HG03045 (cell line): ENCODE results near the gene EVA1A.

ENCODE experiments used
- ATAC-seq: cut with Tn5 transposase; IDR thresholded peaks from one replicate; pipeline ENCODE4 v1.9.1; 2021; ENCODE audit warnings: mild to moderate bottlenecking, moderate library complexity; ENCODE audit not compliant: unreplicated experiment

The EVA1A gene

DNA sequence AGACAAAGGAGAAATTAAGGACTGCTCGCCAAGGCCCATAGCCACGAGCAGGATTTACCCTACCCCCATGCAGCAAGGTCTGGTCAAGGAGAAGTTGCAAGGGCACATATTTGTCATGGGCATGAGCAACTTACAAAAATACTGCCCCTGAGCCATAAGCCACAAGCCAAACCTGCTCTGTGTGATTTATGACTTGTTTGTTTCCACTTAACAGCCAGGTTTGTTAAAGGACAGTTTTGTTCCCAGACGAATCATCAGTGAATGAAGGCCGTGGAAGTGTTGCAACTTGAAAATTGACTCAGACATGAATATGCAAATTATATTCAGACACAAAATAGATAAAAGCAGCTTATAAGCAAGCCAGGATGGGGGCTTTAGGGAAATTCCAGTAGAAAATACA lies 31.3 kb upstream of the EVA1A start:
- no peak for ATAC-seq

DNA sequence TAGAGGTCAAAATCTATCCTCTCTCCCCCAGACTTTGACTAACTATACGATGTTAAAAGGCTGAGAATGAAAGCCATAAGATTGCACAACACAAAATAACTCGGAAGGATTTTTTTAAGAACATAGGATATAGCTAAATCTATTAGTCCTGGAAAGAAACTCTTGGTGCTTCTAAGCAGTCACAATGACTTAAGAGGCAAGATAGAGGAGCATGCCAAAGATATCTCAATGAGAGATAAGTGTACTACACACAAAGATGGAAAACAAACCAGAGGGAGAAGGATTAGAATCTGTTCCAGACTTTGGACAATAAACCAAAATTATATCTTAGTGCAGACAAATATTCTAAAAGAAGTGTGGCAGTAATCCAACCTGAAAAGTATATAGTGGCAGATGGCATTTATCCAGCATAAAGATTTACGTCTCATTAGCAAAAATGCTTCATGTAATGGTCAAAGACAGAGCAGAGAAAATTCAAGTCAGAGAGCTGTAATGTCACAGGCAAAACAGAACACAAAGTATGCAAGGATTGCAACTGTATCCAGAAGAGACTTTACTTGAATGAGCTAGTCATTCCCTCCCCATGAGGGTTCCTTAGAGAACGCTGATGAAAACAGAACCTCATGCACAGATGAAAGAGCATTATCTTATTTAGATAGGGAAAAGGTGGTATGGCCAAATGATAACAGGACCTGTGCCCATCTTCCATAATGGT lies 28.8 kb upstream of the EVA1A start:
- no peak for ATAC-seq

DNA sequence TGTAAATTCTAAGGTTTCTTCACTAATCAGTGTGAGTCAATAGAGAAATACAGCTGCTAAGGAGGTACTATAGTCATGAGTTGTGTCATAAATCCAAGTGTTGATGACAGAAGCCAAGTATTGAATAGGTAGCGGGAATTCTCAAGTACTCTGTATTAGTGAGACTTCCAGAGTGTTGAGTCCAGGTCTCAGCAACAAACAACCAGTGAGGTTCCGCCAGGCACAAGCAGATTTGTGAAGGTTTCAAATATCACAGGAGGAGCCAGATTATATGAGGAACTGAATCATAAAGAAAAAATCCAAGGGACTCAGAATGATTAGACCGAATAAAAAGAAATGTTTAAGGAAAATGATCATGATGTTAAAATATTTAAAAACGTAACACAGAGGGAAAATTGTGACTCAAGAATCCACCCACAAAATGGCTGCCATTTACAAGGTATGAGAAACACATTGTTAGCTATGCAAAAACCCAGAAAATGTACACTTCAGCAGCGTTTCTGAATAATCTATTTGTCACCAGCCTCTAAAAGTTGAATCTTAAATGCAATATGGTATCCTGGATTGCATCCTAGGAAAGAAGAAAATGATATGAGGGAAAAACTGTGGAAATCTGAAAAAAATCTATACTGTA lies 27.3 kb upstream of the EVA1A start:
- no peak for ATAC-seq

DNA sequence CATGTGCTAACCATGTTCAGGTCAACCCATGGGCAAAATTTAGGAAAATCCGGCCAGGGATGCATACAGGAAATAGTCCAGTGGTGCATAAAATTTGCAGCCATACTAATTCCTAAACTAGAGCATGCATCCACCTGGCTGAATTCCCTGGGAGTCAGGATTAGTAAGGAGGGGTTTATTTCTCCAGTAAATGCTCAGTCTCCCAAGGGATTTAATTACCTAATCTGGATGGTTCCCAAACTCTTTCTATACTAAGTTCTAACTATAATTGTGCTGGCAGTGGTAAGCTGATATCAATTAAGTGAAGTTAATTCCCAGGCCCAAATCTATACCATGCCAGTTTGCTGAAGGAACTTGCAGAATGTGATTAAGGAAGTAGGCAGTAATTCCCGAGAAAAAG lies 26.2 kb upstream of the EVA1A start:
- ATAC-seq, result no peak

DNA sequence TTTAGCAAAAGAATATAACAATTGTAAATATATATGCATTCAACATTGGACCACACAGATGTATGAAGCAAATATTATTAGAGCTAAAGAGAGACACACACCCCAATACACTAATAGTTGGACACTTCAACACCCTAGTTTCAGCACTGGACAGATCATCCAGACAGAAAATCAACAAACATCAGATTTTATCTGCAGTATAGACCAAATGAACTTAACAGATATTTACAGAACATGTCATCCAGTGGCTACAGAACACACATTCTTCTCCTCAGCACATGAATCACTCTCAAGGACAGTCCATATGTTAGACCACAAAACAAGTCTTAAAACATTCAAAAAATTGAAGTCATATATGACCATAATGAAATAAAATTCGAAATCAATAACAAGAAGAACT lies 22.1 kb upstream of the EVA1A start:
- ATAC-seq, result no peak

DNA sequence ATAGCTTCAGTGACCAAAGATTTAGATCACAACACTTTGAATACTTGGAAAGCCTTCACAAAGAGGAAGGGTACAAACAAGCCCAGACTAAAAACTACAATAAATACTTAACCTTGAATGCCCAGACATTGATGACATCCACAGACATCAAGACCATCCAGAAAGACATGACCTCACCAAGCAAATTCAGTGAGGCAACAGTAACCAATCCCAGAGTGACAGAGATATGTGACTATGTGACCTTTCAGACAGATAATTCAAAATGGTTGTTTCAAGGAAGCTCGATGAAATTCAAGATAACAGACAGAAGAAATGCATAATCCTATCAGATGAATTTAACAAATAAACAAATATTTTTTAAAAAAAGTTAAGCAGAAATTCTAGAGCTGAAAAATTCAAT lies 19.9 kb upstream of the EVA1A start:
- no peak for ATAC-seq

DNA sequence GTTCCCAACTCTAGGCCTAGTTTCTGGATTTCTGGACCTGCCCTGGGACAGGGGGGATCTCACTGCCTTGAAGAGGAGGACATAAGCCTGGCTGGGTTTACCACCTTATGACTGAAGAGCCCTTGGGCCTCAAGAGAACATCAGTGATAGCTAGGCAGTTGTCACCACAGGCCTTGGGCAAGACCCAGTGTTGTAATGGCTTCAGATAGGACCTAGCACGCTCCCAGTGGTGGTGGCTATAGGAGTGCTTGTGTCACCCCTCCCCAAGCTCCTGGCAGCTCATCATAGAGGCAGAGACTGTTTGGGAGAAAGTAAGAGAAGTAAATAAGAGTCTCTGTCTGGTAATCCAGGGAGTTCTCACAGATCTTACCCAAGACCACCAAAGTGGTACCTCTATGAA lies 19.4 kb upstream of the EVA1A start:
- ATAC-seq, result no peak

DNA sequence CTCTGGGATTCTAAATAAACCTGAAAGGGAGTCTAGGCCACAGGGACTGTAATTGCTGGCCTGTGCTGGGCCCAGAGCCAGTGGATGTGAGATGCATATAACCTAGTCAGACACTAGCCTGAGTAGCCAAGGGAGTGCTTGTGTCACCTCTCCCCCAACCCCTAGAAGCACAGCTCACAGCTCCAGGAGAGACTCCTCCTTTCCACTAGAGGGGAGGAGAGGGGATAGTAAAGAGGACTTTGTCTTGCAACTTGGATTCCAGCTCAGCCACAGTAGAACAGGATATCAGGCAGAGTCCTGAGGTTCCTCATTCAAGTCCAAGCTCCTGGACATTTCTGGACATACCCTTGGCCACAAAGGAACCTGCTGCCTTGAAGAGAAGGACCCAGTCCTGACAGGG lies 18.4 kb upstream of the EVA1A start:
- ATAC-seq, result no peak

DNA sequence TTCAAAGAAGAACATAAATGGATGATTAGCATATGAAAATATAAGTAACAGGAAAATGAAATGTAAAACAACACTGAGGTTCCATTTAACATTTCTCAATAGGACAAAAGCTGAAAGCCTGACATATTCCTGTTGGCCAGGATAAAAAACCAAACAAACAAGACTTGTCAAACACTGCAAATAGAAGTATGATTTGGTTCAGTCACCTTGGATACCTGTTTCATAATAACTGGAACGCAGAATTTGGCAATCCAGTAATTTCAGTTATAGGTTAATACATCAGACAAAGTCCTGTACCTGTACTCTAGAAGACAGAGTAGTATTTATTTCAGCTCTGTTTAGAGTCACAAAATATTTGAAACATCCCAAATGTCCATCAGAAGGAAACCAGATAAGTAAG lies 16.5 kb upstream of the EVA1A start:
- no peak for ATAC-seq

DNA sequence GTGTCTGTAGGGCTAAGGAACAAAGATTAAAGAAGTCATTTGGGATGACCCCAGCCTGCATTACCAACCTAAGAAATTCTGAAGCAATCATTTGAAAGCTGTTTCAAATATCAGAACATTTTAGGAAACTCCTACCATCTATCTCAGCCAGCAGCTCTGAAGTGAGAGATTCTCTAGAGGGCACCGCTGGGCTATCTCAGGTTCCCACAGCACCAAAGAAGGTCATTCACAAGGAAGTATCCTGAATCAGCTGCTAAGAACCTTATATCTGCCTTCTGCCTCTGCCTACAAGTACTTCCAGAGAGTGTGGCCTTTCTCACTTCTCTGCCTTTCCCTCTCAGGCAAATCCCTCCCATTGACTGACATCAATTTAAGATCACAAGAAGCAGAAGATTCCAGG lies 13.4 kb upstream of the EVA1A start:
- no peak for ATAC-seq

DNA sequence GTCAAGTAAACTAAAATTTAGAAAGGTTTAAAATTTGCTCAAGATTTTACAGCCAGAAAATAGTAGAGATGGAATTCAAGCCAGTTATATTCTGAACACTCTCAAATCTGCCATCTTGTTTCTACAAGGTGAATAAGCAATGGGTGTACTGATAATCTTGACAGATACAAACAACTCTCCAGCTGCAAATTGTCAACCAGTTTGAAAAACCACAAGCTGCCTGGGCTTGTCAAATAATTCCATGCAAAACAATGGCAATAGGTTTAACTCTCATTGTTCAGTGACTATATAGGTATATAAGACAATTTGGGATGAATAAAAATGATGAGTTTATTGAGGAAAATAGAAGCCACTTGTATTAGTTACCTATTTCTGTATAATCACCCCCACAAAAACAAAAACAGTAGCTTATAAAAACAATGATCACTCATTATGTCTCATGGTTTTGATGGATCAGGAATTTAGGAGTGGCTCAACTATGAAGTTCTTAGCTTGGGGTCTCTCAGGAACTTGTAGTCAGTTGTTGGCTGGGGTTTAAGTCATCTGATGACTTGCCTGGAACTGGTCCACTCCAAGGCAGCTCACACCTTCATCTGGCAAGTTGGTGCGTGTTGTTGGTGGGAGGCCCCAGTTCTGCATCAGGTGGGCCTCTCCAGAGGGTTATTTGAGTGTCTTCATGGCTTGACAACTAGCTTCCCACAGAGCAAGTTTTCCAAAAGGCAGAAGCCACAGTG lies 12.6 kb upstream of the EVA1A start:
- no peak for ATAC-seq

DNA sequence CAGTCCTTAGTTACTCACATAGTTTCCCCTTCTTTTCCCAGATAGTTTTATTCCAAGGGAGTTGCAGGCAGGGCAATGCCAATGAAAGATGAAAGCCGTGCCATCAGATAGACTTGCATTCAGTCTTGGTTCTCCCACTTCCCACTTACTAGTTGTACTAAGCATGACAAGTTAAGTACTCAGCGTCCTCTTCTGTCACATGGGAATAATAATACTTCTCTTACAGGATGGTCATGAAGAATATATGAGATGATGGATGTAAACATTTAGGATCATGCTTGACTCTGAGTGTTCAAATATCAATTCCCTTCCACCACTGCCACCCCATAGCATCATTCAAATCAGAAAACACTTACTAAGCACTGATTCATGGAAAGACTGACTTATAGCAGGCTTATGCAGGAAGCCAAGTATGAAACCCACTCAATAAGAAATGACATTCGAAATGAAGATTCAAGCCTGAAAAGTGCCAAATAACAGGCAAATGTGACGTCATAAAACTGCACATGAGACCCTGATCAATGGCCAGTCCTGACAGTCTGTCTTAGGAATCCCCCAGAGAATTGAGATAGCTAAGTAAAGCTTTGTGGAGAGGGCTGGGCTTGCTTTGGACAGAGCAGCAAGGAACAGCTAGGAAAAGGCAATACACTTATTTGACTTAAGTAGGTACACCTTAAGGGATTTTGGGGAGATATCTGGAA lies 11.1 kb upstream of the EVA1A start:
- ATAC-seq, result no peak

DNA sequence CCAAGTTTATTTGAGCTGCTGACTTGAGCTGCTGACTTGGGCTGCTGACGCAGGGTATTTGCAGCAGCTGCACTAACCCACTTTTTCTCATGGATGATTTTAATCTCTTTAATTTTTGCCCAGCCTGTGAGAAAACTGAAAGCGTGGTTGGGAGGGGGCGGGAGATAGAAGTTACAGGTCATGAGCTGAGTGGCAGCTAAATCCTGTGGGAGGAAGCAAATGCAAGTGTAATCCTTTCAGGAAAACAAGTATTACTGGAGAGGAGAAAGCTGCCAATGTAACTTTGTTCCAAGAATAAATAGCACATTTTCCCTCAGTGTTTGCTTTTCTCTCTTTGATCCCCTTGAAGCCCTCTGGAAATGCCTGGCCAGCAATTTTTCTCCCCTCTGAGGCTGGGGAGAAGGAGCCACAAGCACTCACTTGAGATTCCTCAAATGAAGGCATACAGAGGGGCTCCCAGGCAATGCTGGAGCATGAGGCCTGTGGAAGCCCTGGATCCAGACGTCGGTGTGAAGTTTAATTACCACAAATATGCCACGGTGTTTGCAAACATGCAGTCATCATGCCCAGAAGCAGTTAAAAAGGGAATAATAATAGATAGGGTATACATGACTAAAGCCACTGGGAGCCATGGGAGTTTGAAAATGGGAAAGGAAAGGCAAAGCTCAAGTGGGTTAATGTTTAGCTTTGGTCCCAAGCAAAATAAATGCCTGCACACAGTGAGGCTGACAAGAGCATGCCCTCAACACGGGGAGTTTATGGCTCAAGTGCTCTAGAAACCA lies 10.4 kb upstream of the EVA1A start:
- ATAC-seq, result no peak

DNA sequence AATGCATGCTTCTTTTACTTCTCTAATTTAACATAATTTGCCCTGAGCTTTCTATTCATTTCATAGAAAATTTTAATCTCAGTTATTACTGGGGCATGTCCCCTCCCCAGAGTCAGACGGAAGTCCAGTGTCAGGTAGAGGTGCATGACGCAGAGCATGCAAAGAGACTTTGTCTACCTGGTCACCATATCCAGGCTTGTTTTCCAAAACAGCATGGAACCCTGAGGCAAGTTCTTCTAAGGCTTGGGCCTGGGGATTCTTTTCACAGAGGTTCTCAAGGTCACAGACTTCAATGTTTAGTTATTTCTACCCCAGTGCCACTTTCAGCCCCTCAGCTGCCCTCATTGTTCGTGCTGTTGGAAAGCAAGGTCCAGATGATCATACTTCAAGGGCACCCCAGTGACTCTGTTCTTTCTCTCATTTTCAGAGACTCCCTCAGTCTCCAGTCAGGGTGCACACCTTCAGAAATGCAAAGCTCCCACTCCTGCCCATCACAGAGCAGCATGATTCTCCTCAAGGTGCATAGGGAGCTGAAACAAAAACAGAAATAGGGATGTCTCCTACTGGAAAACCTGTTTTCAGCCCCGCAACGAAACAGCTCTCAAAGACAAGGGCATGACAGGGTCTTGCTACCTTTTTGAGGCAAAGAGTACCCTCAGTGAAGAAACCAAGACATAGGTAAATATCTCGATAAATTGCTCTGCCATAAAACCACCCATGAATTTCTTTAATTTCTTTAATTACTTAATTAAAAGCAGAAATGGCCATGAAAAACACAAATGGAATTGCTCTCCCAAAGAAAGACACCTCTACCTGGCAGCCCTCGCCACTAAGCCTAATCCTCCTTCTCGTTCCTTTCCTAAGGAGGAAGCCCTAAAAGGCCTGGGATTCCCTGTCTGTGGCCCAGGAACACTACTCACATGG lies 9.5 kb upstream of the EVA1A start:
- ATAC-seq, result no peak

DNA sequence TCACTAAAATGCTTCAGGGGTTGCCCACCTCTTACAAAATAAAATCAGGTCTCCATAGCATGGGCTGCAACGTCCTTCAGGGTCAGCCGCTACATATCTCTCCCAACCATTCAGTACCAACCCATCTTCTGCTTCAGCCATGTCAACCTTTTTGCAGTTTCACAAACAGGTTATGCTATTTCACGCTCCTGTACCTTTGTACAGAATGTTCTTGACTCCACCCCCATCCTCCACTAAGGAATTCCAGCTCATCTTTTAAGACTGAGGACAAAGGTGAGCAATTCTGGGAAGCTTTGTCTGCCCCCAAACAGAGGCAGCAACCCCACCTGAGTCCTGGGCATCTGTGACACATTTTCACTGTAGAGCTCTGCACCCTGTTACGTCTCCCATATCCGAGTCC lies 8.8 kb upstream of the EVA1A start:
- no peak for ATAC-seq

DNA sequence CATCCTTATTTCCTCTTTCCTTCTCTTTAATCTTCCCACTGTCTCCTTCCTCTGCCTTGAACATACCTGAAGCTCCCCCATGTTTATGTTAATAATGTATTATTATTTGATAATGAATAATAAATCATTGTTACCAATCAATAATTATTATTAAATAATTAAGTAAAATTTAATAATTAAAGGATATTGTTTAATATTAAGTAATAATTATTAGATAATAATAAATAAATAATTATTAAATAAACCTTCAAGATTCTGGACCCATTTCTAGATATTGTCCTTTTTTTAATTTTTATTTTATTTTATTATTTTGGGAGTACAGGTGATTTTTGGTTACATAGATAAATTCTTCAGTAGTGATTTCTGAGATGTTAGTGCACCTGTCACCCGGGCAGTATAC lies 7.4 kb upstream of the EVA1A start:
- no peak for ATAC-seq

DNA sequence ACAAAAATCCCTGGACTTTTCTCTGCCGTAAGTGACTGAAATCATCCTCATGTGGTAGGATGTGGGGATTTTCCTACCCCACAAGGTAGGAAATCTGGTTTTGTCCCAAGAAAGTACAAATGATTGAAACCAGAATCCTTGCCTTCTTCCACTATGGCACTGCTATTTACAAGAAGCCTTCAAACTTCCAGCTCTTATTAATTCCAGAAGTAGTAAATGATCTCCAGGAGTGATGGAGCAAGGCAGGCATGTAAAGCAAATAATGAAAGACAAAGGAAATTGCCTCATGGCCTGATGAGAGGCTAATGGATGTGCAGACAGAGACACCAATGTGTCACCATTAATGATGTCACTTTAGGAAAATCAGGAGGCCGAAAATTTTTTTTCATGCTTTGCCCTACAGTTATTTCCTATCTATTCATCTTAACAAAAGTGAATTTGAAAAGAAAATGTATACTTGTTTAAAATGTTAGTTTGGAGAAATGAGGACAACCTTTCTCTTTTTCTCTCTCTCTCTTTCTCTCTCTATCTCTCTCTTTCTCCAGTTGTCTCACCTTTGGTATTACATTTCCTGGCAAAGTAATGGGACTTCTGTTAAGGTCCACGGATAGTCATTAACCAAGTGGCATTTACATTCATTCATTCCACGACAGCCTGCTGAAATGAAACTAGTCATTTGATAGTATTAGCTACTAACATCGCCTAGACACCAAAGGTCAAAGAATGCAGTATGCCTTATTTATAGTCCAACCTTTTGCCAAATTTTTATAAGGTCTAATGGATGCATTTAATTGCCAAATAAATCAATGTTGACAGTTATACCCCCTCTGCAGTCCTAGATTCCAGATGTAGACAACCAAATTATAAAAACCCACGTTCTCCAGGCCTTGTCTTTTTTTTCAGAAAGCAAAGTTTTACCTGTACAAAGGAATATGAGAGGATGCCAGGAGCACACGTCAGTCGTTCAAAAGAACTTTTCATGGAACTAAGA lies 5.0 kb upstream of the EVA1A start:
- no peak for ATAC-seq

DNA sequence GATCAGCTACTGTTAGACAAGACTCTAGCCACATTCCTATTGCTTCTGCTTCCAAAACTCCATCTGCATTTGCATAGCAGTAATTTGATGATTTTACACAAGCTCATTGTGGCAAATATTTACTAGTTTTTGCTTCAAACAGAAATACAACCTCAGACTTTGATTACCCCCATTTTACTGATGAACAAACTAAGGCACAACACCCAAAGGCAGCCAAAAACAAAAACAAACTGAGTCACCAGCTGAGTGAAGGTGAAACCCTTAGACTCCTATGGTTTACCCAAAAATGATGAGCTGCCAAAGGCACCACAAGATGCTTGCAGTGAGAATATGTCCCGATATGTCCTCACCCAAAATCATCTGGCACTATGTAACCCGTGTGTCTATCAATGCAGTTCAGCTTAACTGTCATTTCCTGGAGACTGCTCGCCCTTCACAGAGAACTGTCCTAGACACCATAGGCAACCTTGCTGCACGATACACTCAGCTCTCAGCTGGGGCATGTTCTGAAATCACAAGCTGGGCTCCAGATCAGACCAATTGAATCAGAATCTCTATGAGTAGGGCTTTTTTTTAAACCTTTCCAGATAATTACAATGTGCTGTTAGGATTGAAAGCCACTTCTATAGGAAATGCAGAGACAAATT lies 4.1 kb upstream of the EVA1A start:
- ATAC-seq, result no peak
